HFFc6 (cell line): ENCODE results near the gene ANKS1A. TPM values are rescaled to one million over a fixed set of nuclear protein-coding genes. Genes with fewer than 3 reads are reported as not detected.

Experiments used
- DNase-seq: peaks from one replicate; pipeline ENCODE4 v3.0.0-alpha.2; 2018
- H3K27ac Mint-ChIP-seq: 2 replicates; pipeline ENCODE4 v1.8.0; 2020; ENCODE audit warnings: mild to moderate bottlenecking, mixed read lengths
- H3K27me3 Mint-ChIP-seq: 2 replicates; pipeline ENCODE4 v1.8.0; 2021; ENCODE audit warnings: mild to moderate bottlenecking, moderate library complexity, mixed read lengths; ENCODE audit not compliant: insufficient read depth
- H3K36me3 Mint-ChIP-seq: 2 replicates; pipeline ENCODE4 v1.8.0; 2021; ENCODE audit warnings: low read depth, mixed read lengths
- H3K4me1 Mint-ChIP-seq: 2 replicates; pipeline ENCODE4 v1.8.0; 2020; ENCODE audit warnings: low read depth, mixed read lengths
- H3K4me3 Mint-ChIP-seq: 2 replicates; pipeline ENCODE4 v1.8.0; 2020; ENCODE audit warnings: mild to moderate bottlenecking, moderate library complexity, mixed read lengths
- H3K9me3 Mint-ChIP-seq: 2 replicates; pipeline ENCODE4 v1.8.0; 2020; ENCODE audit warnings: mild to moderate bottlenecking, mixed read lengths
- CTCF ChIP-seq: fragments of 200-600 bp; sonication (generic); IDR thresholded peaks from 2 replicates; pipeline ENCODE4 v1.5.0; 2021; ENCODE audit warnings: antibody characterized with exemption, mild to moderate bottlenecking
- total RNA-seq, 6 experiments: library from RNA; stranded (reverse); fragmentation: NEBNext Ultra II Directional; extraction: Animal tissue kit (Norgen Biotek cat#: 25700); gene quantifications; 2 replicates in 1 of 6; 3 replicates in 5 of 6; pipeline ENCODE4 v1.2.3, GENCODE V29; 2021

ANKS1A gene
- total RNA-seq, 6 experiments from 2014 or later: 11.6 to 13.5 (median 13.1) TPM

GRCh38 chr6:35051396-35051795 lies 162.3 kb downstream of the ANKS1A start:
- no peak overlapping the region for H3K4me3 Mint-ChIP-seq
- H3K4me1 Mint-ChIP-seq: peaks cover 18% of the 10 kb centered on the region
- no peak for TF ChIP-seq CTCF
- no peaks in the 10 kb centered on the region for H3K27me3 Mint-ChIP-seq
- DNase-seq: no peak
- no peaks in the 10 kb centered on the region for H3K36me3 Mint-ChIP-seq
- H3K9me3 Mint-ChIP-seq: no peaks in the 10 kb centered on the region
- no peak overlapping the region for H3K27ac Mint-ChIP-seq

- DNase-seq: no peak
- no peak for TF ChIP-seq CTCF
- H3K36me3 Mint-ChIP-seq: no peaks in the 10 kb centered on the region
Observed at GRCh38 chr6:35051997-35052583, 163.0 kb downstream of the ANKS1A start.

GRCh38 chr6:35052694-35053565 lies 163.9 kb downstream of the ANKS1A start:
- TF ChIP-seq CTCF: no peak
- Mint-ChIP-seq H3K27me3 (no peaks in the 10 kb centered on the region; the same call in 1 of the 2 replicates), H3K36me3 (no peaks in the 10 kb centered on the region), H3K4me3 (no peak overlapping the region), H3K4me1 (peaks cover 2% of the 10 kb centered on the region), H3K27ac (no peak overlapping the region), H3K9me3 (no peaks in the 10 kb centered on the region)
- no peak for DNase-seq

More at GRCh38 chr6:35051997-35052583, 163.0 kb downstream of the ANKS1A start:
- no peaks in the 10 kb centered on the region for H3K27me3 Mint-ChIP-seq
- peaks cover 11% of the 10 kb centered on the region for H3K4me1 Mint-ChIP-seq
- H3K4me3 Mint-ChIP-seq: no peak overlapping the region
- H3K9me3 Mint-ChIP-seq: no peaks in the 10 kb centered on the region
- H3K27ac Mint-ChIP-seq: no peak overlapping the region

- no peak for DNase-seq
- no peaks in the 10 kb centered on the region for H3K9me3 Mint-ChIP-seq
- TF ChIP-seq CTCF: no peak
- H3K36me3 Mint-ChIP-seq: peaks cover 3% of the 10 kb centered on the region; the same call in 1 of the 2 replicates
- H3K27ac Mint-ChIP-seq: no peak overlapping the region
- no peak overlapping the region for H3K4me3 Mint-ChIP-seq
- H3K27me3 Mint-ChIP-seq: no peaks in the 10 kb centered on the region; the same call in 1 of the 2 replicates
- no peaks in the 10 kb centered on the region for H3K4me1 Mint-ChIP-seq
Observed at GRCh38 chr6:35053701-35054100, 164.6 kb downstream of the ANKS1A start.

GRCh38 chr6:35054106-35054742 lies 165.2 kb downstream of the ANKS1A start:
- H3K9me3 Mint-ChIP-seq: no peaks in the 10 kb centered on the region
- DNase-seq: no peak
- H3K27me3 Mint-ChIP-seq: no peaks in the 10 kb centered on the region; the same call in 1 of the 2 replicates
- H3K27ac Mint-ChIP-seq: no peak overlapping the region
- H3K4me1 Mint-ChIP-seq: no peaks in the 10 kb centered on the region
- no peak overlapping the region for H3K4me3 Mint-ChIP-seq
- TF ChIP-seq CTCF: no peak
- H3K36me3 Mint-ChIP-seq: peaks cover 4% of the 10 kb centered on the region; the same call in 1 of the 2 replicates
